ENCODE data around the gene SPRYD3. TPM values are rescaled to one million over a fixed set of nuclear protein-coding genes. Genes with fewer than 3 reads are reported as not detected.

The SPRYD3 gene
- total and polyA plus RNA-seq, 2 of the 4 experiments (the other 2 are of a cell fraction): 25.6 to 27.8 TPM

DNA sequence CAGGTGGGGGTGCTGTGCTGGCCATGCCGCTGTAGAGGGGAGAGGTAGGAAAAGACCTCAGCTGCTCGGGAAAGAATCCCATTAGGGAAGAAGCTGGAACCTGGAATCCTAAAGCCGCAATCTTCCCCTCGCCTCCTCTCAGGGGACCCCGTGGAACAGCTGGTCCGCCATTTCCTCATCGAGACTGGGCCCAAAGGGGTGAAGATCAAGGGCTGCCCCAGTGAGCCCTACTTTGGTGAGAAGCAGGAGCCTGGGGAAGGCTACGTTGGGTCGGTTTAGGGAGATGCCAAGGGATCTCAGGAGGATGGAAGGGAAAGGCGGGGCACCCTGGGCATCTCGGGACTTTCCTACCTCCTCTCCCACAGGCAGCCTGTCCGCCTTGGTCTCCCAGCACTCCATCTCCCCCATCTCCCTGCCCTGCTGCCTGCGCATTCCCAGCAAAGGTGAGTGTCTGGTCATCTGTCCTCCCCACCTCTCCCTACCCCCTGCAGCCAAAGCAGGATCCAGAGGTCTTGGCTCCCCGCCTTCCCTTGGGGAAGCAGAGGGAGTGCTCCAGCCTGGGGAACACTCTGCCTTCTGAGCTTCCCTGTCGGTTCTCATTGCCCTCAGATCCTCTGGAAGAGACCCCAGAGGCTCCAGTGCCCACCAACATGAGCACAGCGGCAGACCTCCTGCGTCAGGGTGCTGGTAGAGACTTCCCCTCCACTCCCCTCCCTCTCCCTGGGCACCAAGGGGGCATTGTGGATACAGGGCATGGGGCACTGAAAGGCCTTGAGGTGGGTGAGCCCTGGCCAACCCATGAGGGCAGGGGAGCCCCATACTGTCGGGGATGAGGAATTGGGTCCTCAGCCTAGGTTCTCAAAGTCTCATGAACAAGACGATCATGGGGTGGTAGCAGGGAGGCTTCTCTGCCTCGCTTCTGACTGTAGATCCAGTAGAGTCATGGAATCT lies 16.9 kb downstream of the SPRYD3 start (continued):
- TF ChIP-seq, protein P1, sequence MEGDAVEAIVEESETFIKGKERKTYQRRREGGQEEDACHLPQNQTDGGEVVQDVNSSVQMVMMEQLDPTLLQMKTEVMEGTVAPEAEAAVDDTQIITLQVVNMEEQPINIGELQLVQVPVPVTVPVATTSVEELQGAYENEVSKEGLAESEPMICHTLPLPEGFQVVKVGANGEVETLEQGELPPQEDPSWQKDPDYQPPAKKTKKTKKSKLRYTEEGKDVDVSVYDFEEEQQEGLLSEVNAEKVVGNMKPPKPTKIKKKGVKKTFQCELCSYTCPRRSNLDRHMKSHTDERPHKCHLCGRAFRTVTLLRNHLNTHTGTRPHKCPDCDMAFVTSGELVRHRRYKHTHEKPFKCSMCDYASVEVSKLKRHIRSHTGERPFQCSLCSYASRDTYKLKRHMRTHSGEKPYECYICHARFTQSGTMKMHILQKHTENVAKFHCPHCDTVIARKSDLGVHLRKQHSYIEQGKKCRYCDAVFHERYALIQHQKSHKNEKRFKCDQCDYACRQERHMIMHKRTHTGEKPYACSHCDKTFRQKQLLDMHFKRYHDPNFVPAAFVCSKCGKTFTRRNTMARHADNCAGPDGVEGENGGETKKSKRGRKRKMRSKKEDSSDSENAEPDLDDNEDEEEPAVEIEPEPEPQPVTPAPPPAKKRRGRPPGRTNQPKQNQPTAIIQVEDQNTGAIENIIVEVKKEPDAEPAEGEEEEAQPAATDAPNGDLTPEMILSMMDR (conservative IDR thresholded peaks at IDR 0.05; ENCODE audit: low read depth, low read length): no peak
- TF ChIP-seq RAD21 (IDR thresholded peaks at IDR 0.05; ENCODE audit: low read length) (no peak), MAFK (IDR thresholded peaks at IDR 0.05; ENCODE audit: low read depth, low read length) (no peak)

Data from IMR-90 (cell line).